Measurements from ENCODE around the gene GMPR2.

The GMPR2 gene

DNA sequence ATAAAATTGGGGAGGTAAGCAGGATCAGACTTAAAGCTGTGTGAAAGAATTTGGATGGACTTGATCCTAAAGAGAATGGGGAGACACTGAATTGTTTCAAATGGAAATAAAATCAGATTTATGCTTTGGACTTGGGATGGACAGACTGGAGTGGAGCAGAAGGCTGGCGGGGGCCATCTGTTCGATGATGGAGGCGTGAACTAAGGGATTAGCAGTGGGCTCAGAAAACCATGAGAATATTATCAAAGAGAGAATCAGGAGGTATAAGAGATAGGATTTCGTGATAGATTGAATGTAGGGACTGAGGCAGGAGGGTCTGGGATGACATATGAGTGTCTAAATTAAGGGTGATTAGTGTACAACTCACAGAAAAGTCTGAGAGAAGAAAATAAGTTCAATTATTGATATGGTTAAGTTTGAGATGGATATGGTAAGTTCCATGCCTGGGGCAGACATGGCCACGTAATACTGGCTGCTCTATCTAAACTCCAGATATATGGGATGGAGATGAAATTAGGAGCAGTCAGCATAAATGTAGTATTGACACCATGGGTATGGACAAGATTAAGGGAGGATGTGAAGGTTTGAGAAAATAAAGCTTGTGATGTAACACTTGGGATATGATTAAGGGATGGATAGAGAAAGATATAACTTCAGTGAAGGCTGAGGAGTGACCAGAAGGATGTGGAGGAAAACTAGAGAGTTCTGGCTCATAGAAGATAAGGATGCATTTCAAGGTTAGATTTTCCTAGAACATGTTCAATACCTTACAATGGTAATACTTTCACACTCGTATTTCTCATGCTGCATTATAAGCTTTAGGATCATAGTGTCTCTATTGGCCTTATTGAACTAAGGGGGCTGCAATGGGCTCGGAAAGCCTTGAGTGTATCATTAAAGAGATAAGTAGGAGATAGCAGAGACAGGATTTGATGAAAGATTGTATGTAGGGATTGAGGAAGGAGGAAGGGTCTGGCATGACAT is 28.3 kb upstream of the GMPR2 start:
- H3K4me3 ChIP-seq (ENCODE audit: low read length): no peak overlapping the region
- no peak for DNase-seq (ENCODE audit: low read depth)
- no peak for TF ChIP-seq CTCF (conservative IDR thresholded peaks at IDR 0.05; ENCODE audit: low read length)

DNA sequence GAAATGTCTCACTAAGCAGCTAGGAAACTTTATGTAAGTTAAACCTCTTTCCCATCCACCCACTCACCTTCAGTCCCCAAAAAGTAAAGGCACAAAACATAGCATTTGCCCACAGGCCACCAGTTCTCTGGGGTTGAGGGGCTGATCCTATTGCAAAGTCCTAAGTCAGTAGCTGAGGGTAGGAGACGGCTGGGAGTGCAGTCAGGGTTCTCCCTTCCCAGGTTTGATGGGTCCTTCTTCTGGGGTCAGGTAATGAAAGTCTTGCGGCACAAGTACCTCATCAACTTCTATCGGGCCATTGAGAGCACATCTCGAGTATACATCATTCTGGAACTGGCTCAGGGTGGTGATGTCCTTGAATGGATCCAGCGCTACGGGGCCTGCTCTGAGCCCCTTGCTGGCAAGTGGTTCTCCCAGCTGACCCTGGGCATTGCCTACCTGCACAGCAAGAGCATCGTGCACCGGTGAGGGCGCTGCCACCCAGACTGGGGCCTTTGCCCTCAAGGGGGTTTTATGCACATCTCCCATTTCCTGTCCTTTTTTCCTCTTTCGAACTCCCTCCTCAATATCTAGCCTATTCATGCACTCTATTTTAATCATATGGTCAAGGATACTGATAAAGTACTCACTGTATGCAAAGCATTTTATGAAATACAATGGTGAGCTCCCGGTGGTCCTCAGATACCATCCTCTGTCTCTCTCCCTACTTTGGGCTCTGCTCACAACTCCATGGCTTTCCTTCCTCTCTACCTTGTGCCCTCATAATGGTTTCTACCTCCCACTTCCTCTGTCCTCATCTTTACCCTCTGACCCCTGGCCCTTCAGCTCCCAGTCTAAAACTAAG is 26.2 kb upstream of the GMPR2 start:
- TF ChIP-seq CTCF (conservative IDR thresholded peaks at IDR 0.05; ENCODE audit: low read length): no peak
- DNase-seq (ENCODE audit: low read depth): no peak
- no peak overlapping the region for H3K4me3 ChIP-seq (ENCODE audit: low read length)

GRCh38 chr14:24207104-24207551 is 25.6 kb upstream of the GMPR2 start:
- no peak for TF ChIP-seq CTCF (conservative IDR thresholded peaks at IDR 0.05; ENCODE audit: low read length)
- no peak overlapping the region for H3K4me3 ChIP-seq (ENCODE audit: low read length)
- DNase-seq (ENCODE audit: low read depth): no peak

- no peak for TF ChIP-seq CTCF (conservative IDR thresholded peaks at IDR 0.05; ENCODE audit: low read length)
- DNase-seq (ENCODE audit: low read depth): no peak
- H3K4me3 ChIP-seq (ENCODE audit: low read length): no peak overlapping the region
These were observed 25.1 kb upstream of the GMPR2 start for GRCh38 chr14:24207625-24208024.

DNA sequence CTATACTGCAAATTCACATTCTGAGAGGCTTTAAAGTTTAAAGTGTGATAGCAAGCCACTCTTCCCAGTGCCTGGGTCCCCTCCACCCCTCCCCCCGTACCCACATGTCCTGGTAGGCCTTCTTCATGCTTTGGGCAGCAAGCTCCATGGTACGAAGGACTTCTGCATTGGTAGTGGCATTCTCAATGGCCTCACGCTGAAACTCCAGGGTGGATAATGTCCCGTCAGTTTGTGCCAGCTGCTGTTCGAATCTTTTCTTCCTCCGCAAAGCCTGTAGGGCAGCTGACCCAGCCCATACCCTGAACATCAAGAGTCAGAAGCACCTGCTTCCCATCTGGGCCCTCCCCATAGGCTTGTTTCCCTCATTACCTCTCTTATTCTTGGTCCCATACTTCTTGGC is 21.4 kb upstream of the GMPR2 start:
- no peak for TF ChIP-seq CTCF (conservative IDR thresholded peaks at IDR 0.05; ENCODE audit: low read length)
- H3K4me3 ChIP-seq (ENCODE audit: low read length): no peak overlapping the region
- DNase-seq (ENCODE audit: low read depth): no peak

GRCh38 chr14:24212924-24213865 is 19.5 kb upstream of the GMPR2 start, which contains the start of gene CHMP4A:
CHMP4A (minus strand) TSS chr14:24213488; CDS start chr14:24213439, 49 bp downstream.
- peak within 1 kb of the TSS; percentile 88 for H3K4me3 ChIP-seq (ENCODE audit: low read length)
- peak; percentile 98 for DNase-seq (ENCODE audit: low read depth)
- peak; percentile 19; the same call in 1 of the 2 replicates for TF ChIP-seq CTCF (conservative IDR thresholded peaks at IDR 0.05; ENCODE audit: low read length)

Data from AG10803 (cell line).